ENCODE data around the gene DNASE1. TPM values are rescaled to one million over a fixed set of nuclear protein-coding genes. Genes with fewer than 3 reads are reported as not detected.

The DNASE1 gene
- total RNA-seq, 1 experiment from 2014 or later = 13.9 TPM

GRCh38 chr16:3638916-3639644 is 15.4 kb upstream of the DNASE1 start:
- CTCF ChIA-PET = interaction anchor here (0.6 to 2.3 kb wide), 3 partner anchors 15 to 52 kb away, joined by 3 to 10 read pairs (median 3); no protein-coding TSS in a partner anchor
- H3K27me3 Mint-ChIP-seq (ENCODE audit: low read depth) = no peaks in the 10 kb centered on the region
- DNase-seq (ENCODE audit: low spot score) (no peak), ATAC-seq (peak; percentile 28)
- peaks cover 49% of the 10 kb centered on the region for H3K4me1 Mint-ChIP-seq
- H3K27ac Mint-ChIP-seq = peak overlapping the region; percentile 60
- H3K4me3 Mint-ChIP-seq = no peak overlapping the region
- TF ChIP-seq NFATC4 (CRISPR knock-in tag; IDR thresholded peaks at IDR 0.05) = no peak
- no peak for TF ChIP-seq FOXP4 (CRISPR knock-in tag; IDR thresholded peaks at IDR 0.05)
- no peak for TF ChIP-seq FOXJ3 (CRISPR knock-in tag; IDR thresholded peaks at IDR 0.05; ENCODE audit: borderline replicate concordance)
- TF ChIP-seq EMX1 (CRISPR knock-in tag; IDR thresholded peaks at IDR 0.05) = no peak
- TF ChIP-seq ZNF121 (CRISPR knock-in tag; IDR thresholded peaks at IDR 0.05) = no peak
- no peak for TF ChIP-seq ZNF423 (CRISPR knock-in tag; IDR thresholded peaks at IDR 0.05)
- no peak for TF ChIP-seq ERG (CRISPR knock-in tag; IDR thresholded peaks at IDR 0.05)
- no peak for TF ChIP-seq SMAD4 (CRISPR knock-in tag; IDR thresholded peaks at IDR 0.05)
- POLR2A ChIA-PET = no interaction called here
- peaks cover 6% of the 10 kb centered on the region for H3K36me3 Mint-ChIP-seq
- peaks cover 6% of the 10 kb centered on the region for H3K9me3 Mint-ChIP-seq

GRCh38 chr16:3640207-3640606 is 14.3 kb upstream of the DNASE1 start:
- POLR2A ChIA-PET = no interaction called here
- ATAC-seq (no peak), DNase-seq (ENCODE audit: low spot score) (no peak)
- H3K9me3 Mint-ChIP-seq = peaks cover 6% of the 10 kb centered on the region
- no peaks in the 10 kb centered on the region for H3K27me3 Mint-ChIP-seq (ENCODE audit: low read depth)
- TF ChIP-seq HMGA2 (CRISPR knock-in tag; IDR thresholded peaks at IDR 0.05) (no peak), E2F4 (CRISPR knock-in tag; IDR thresholded peaks at IDR 0.05; ENCODE audit: borderline replicate concordance, low read depth) (no peak), ZNF416 (CRISPR knock-in tag; IDR thresholded peaks at IDR 0.05) (no peak), CBFB (CRISPR knock-in tag; IDR thresholded peaks at IDR 0.05; ENCODE audit: low read depth) (no peak), USF1 (CRISPR knock-in tag; IDR thresholded peaks at IDR 0.05) (no peak), SMAD4 (CRISPR knock-in tag; IDR thresholded peaks at IDR 0.05) (no peak), RELA (CRISPR knock-in tag; IDR thresholded peaks at IDR 0.05; ENCODE audit: borderline replicate concordance) (no peak), MLX (CRISPR knock-in tag; IDR thresholded peaks at IDR 0.05) (no peak), ZNF219 (CRISPR knock-in tag; IDR thresholded peaks at IDR 0.05; ENCODE audit: borderline replicate concordance) (no peak), TEAD4 (CRISPR knock-in tag; IDR thresholded peaks at IDR 0.05) (no peak), USF2 (CRISPR knock-in tag; IDR thresholded peaks at IDR 0.05) (no peak), CDX4 (CRISPR knock-in tag; IDR thresholded peaks at IDR 0.05; ENCODE audit: borderline replicate concordance) (no peak)
- H3K36me3 Mint-ChIP-seq = peaks cover 6% of the 10 kb centered on the region
- CTCF ChIA-PET = interaction anchor here (1.0 to 2.3 kb wide), 4 partner anchors 11 to 51 kb away, joined by 3 to 10 read pairs (median 5); no protein-coding TSS in a partner anchor
- H3K27ac Mint-ChIP-seq = peak overlapping the region; percentile 53; the same call in 1 of the 2 replicates
- H3K4me3 Mint-ChIP-seq = no peak overlapping the region
- peaks cover 55% of the 10 kb centered on the region for H3K4me1 Mint-ChIP-seq

Data from WTC11 (cell line).